Astrocyte of the cerebellum (primary cell): Measurements from ENCODE around the gene CEP68.

Experiments used
- DNase-seq: peaks from one replicate; pipeline ENCODE4 v3.0.0-alpha.2; 2011; ENCODE audit warnings: low read depth
- H3K4me3 ChIP-seq: 2 replicates; pipeline ENCODE4 v1.5.1; 2011; ENCODE audit warnings: mild to moderate bottlenecking, low read depth, low read length, moderate library complexity
- CTCF ChIP-seq: IDR thresholded peaks from 2 replicates; pipeline ENCODE4 v1.5.1; 2012; ENCODE audit warnings: low read length, low read depth, moderate library complexity, mild to moderate bottlenecking; ENCODE audit errors: missing control alignments
- in situ Hi-C: cut with HindIII; loops from 2 replicates; pipeline ENCODE4 v1.10.0; 2017; ENCODE audit warnings: low sequenced_read_pairs

The CEP68 gene

DNA sequence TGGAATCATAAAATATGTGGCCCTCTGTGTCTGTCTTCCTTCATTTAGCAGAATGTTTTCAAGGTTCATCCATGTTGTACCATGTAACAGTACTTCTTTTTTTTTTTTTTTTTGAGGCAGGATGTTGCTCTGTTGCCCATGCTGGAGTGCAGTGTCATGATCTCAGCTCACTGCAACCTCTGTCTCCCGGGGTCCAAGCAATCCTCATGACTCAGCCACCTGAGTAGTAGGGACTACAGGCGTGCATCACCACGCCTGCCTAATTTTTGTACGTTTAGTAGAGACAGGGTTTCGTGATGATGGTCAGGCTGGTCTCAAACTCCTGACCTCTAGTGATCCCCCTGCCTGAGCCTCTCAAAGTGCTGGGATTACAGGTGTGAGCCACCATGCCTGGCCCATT is 42.5 kb downstream of the CEP68 start:
- no peak for DNase-seq
- no peak for TF ChIP-seq CTCF
- in situ Hi-C loops = no loop called here

GRCh38 chr2:65101071-65101470 is 44.9 kb downstream of the CEP68 start:
- in situ Hi-C loops = no loop called here
- H3K4me3 ChIP-seq = no peak overlapping the region
- TF ChIP-seq CTCF = no peak
- DNase-seq = no peak

More for the DNA sequence above, 42.5 kb downstream of the CEP68 start:
- no peak overlapping the region for H3K4me3 ChIP-seq

DNA sequence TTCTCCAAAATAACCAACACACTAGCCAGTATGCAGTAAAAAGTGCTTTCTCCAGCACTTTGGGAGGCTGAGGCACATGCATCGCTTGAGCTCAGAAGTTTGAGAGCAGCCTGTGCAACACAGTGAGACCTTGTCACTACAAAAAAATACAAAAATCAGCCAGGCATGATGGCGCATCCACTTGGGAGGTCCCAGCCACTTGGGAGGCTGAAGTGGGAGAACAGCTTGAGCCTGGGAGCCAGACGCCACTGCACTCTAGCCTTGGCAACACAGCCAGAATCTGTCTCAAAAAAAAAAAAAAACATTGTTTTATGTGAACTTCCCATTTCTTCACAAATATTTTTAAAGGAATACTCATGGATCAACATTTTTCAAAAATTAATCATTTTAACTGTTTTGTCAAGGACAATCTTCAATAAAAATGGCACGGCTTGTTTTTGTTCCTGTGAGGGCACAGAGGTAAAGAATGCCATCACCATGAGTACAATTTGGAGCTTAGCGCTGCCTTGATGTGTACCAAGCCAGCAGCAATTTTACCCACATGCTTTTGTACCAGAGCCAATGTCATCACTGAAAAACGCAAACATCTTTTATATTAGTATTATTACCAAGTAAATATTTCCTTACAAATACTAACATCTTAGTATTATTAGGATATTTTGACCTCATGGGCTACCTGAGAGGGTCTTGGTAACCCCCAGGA is 46.9 kb downstream of the CEP68 start:
- in situ Hi-C loops = no loop called here
- no peak overlapping the region for H3K4me3 ChIP-seq
- no peak for TF ChIP-seq CTCF
- no peak for DNase-seq

- H3K4me3 ChIP-seq = no peak overlapping the region
- in situ Hi-C loops = no loop called here
- TF ChIP-seq CTCF = no peak
- no peak for DNase-seq
Measured at GRCh38 chr2:65107530-65107929, 51.3 kb downstream of the CEP68 start.

GRCh38 chr2:65108780-65109179 is 52.6 kb downstream of the CEP68 start:
- no peak for TF ChIP-seq CTCF
- no peak for DNase-seq
- H3K4me3 ChIP-seq = no peak overlapping the region
- in situ Hi-C loops = no loop called here

DNA sequence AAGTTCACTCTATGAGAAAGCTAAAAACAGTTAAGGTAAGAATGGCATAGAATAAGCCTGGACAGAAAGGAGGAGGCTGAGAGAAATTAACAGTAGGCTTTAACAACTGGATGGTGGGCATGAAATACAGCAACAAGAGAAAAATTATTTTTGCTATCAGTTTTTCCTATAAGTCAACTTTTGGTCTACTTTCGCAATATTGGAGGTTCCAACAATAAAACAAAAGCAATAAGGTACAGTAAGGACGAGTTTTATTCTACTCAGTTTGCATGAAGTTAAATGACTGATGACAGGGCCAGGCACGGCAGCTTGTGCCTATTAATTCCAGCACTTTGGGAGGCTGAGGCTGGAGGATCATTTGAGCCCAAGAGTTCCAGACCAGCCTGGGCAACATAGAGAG is 56.4 kb downstream of the CEP68 start:
- H3K4me3 ChIP-seq = no peak overlapping the region
- no peak for TF ChIP-seq CTCF
- in situ Hi-C loops = no loop called here
- no peak for DNase-seq
